ENCODE results near the gene GSE1. TPM values are rescaled to one million over a fixed set of nuclear protein-coding genes. Genes with fewer than 3 reads are reported as not detected.

The GSE1 gene
- total and polyA plus RNA-seq, 2 experiments from 2014 or later: 32.4 to 135 TPM

DNA sequence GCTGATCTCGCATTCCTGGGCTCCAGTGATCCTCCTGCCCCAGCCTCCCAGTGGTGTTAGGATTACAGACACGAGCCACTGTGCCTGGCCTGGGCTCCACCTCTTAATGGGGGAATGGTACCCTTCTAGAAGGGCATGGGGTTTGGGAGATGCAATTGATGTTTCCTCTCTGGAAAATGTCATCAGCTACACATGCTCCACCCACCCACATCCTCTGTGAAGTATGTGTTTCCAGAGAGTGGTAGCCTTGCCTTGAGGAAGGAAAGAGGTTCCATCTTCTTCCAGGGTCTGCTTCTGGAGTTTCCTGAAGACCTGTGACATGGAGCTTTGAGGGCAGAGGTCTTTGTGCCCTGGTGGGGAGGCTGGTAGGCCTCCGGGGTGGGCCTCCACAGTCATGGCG is 45.2 kb upstream of the GSE1 start (continued):
- TF ChIP-seq, protein P1, sequence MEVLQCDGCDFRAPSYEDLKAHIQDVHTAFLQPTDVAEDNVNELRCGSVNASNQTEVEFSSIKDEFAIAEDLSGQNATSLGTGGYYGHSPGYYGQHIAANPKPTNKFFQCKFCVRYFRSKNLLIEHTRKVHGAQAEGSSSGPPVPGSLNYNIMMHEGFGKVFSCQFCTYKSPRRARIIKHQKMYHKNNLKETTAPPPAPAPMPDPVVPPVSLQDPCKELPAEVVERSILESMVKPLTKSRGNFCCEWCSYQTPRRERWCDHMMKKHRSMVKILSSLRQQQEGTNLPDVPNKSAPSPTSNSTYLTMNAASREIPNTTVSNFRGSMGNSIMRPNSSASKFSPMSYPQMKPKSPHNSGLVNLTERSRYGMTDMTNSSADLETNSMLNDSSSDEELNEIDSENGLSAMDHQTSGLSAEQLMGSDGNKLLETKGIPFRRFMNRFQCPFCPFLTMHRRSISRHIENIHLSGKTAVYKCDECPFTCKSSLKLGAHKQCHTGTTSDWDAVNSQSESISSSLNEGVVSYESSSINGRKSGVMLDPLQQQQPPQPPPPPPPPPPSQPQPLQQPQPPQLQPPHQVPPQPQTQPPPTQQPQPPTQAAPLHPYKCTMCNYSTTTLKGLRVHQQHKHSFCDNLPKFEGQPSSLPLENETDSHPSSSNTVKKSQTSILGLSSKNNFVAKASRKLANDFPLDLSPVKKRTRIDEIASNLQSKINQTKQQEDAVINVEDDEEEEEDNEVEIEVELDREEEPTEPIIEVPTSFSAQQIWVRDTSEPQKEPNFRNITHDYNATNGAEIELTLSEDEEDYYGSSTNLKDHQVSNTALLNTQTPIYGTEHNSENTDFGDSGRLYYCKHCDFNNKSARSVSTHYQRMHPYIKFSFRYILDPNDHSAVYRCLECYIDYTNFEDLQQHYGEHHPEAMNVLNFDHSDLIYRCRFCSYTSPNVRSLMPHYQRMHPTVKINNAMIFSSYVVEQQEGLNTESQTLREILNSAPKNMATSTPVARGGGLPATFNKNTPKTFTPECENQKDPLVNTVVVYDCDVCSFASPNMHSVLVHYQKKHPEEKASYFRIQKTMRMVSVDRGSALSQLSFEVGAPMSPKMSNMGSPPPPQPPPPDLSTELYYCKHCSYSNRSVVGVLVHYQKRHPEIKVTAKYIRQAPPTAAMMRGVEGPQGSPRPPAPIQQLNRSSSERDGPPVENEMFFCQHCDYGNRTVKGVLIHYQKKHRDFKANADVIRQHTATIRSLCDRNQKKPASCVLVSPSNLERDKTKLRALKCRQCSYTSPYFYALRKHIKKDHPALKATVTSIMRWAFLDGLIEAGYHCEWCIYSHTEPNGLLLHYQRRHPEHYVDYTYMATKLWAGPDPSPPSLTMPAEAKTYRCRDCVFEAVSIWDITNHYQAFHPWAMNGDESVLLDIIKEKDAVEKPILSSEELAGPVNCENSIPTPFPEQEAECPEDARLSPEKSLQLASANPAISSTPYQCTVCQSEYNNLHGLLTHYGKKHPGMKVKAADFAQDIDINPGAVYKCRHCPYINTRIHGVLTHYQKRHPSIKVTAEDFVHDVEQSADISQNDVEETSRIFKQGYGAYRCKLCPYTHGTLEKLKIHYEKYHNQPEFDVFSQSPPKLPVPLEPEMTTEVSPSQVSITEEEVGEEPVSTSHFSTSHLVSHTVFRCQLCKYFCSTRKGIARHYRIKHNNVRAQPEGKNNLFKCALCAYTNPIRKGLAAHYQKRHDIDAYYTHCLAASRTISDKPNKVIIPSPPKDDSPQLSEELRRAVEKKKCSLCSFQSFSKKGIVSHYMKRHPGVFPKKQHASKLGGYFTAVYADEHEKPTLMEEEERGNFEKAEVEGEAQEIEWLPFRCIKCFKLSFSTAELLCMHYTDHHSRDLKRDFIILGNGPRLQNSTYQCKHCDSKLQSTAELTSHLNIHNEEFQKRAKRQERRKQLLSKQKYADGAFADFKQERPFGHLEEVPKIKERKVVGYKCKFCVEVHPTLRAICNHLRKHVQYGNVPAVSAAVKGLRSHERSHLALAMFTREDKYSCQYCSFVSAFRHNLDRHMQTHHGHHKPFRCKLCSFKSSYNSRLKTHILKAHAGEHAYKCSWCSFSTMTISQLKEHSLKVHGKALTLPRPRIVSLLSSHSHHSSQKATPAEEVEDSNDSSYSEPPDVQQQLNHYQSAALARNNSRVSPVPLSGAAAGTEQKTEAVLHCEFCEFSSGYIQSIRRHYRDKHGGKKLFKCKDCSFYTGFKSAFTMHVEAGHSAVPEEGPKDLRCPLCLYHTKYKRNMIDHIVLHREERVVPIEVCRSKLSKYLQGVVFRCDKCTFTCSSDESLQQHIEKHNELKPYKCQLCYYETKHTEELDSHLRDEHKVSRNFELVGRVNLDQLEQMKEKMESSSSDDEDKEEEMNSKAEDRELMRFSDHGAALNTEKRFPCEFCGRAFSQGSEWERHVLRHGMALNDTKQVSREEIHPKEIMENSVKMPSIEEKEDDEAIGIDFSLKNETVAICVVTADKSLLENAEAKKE (CRISPR knock-in tag; IDR thresholded peaks at IDR 0.05): no peak
- TF ChIP-seq CTCF (conservative IDR thresholded peaks at IDR 0.05; ENCODE audit: low read depth in 2 of 2) (no peak), NANOG (IDR thresholded peaks at IDR 0.05; ENCODE audit: borderline replicate concordance) (no peak), CREB1 (CRISPR knock-in tag; IDR thresholded peaks at IDR 0.05; ENCODE audit: low read depth) (no peak)

DNA sequence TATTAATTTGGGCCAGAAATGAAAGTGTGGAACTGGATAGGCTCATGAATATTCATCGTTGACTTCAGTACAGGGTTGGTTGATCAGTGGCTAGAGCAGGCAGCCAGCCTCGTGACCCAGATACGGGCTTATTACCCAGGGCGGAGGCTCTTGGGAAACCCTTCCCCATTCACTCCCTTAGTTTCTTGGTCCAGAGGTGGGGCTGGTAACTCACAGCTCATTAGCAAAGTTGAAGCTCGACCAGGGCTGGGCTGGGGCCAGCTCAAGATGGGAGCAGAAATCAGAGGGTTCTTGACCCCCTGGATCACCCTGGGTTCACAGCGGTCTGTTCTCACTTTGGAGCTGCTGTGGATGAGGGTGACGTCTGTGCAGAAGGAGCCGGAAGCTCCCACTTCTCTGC is 44.6 kb upstream of the GSE1 start:
- H3K27ac ChIP-seq (ENCODE audit: low read depth): no peak overlapping the region
- TF ChIP-seq ZNF114 (CRISPR knock-in tag; IDR thresholded peaks at IDR 0.05): no peak
- TF ChIP-seq REST (IDR thresholded peaks at IDR 0.05; ENCODE audit: unreplicated experiment): no peak
- TF ChIP-seq EZH2phosphoT487 (IDR thresholded peaks at IDR 0.05; ENCODE audit: unreplicated experiment): no peak
- TF ChIP-seq NANOG (IDR thresholded peaks at IDR 0.05; ENCODE audit: borderline replicate concordance): no peak
- no peak for TF ChIP-seq POLR2AphosphoS5 (IDR thresholded peaks at IDR 0.05; ENCODE audit: low read depth)
- TF ChIP-seq EZH2 (IDR thresholded peaks at IDR 0.05; ENCODE audit: low read depth, unreplicated experiment): no peak
- no peak for TF ChIP-seq JUNB (IDR thresholded peaks at IDR 0.05; ENCODE audit: unreplicated experiment)
- no peak for TF ChIP-seq ZNF331 (CRISPR knock-in tag; IDR thresholded peaks at IDR 0.05; ENCODE audit: low read depth)
- TF ChIP-seq STAT1 (IDR thresholded peaks at IDR 0.05; ENCODE audit: unreplicated experiment): no peak
- no peak for TF ChIP-seq CTCF (conservative IDR thresholded peaks at IDR 0.05; ENCODE audit: low read depth in 2 of 2)

More for the DNA sequence above, 44.6 kb upstream of the GSE1 start:
- DNase-seq (ENCODE audit: low spot score) (no peak), ATAC-seq (no peak)
- H3K9me3 Mint-ChIP-seq: peaks cover 6% of the 10 kb centered on the region
- H3K27me3 ChIP-seq (ENCODE audit: insufficient read depth): no peaks in the 10 kb centered on the region
- H3K4me2 ChIP-seq: no peak overlapping the region
- no peaks in the 10 kb centered on the region for H3K9me2 ChIP-seq (ENCODE audit: insufficient read depth)
- H2AFZ ChIP-seq: no peak overlapping the region
- H3K36me3 ChIP-seq (ENCODE audit: insufficient read depth): no peaks in the 10 kb centered on the region
- peaks cover 70% of the 10 kb centered on the region for H3K4me1 Mint-ChIP-seq
- no peak overlapping the region for H3K4me3 ChIP-seq
- H3K4me1 ChIP-seq (ENCODE audit: insufficient read depth): peaks cover 53% of the 10 kb centered on the region
- H4K20me1 ChIP-seq (replicated peaks; ENCODE audit: insufficient read depth): no peaks in the 10 kb centered on the region
- peaks cover 82% of the 10 kb centered on the region for H3K79me2 ChIP-seq (replicated peaks; ENCODE audit: insufficient read depth)
- peaks cover 14% of the 10 kb centered on the region for H3K36me3 Mint-ChIP-seq (ENCODE audit: low read depth)
- H3K27me3 Mint-ChIP-seq (ENCODE audit: insufficient read depth, low read depth, poor library complexity): peaks cover 20% of the 10 kb centered on the region
- peaks cover 35% of the 10 kb centered on the region for H3F3A ChIP-seq (replicated peaks; ENCODE audit: low read depth)
- no peak overlapping the region; the same call in 2 of the 3 replicates for H3K4me3 Mint-ChIP-seq
- H3K27ac Mint-ChIP-seq: no peak overlapping the region
